Chondrocyte (in vitro differentiated cells): ENCODE data around the gene CHD9. TPM values are rescaled to one million over a fixed set of nuclear protein-coding genes. Genes with fewer than 3 reads are reported as not detected.

Experiments used
- DNase-seq: peaks from one replicate; pipeline ENCODE4 v3.0.0; 2021; ENCODE audit warnings: mixed read lengths, low spot score
- H3K27ac Mint-ChIP-seq: one replicate; pipeline ENCODE4 v1.8.0; 2021; ENCODE audit warnings: mild to moderate bottlenecking, moderate library complexity, mixed read lengths; ENCODE audit not compliant: unreplicated experiment
- H3K27me3 Mint-ChIP-seq: 2 replicates; pipeline ENCODE4 v1.8.0; 2021; ENCODE audit warnings: low read depth, mixed read lengths
- H3K36me3 Mint-ChIP-seq: 2 replicates; pipeline ENCODE4 v1.8.0; 2021; ENCODE audit warnings: low read depth, mixed read lengths
- H3K4me1 Mint-ChIP-seq: 2 replicates; pipeline ENCODE4 v1.8.0; 2021; ENCODE audit warnings: low read depth, mild to moderate bottlenecking, mixed read lengths
- H3K4me3 Mint-ChIP-seq: one replicate; pipeline ENCODE4 v1.8.0; 2021; ENCODE audit warnings: mild to moderate bottlenecking, moderate library complexity, mixed read lengths; ENCODE audit not compliant: unreplicated experiment
- H3K9me3 Mint-ChIP-seq: 2 replicates; pipeline ENCODE4 v1.8.0; 2021; ENCODE audit warnings: low read depth, mixed read lengths
- total RNA-seq: library from RNA; stranded (reverse); gene quantifications from 3 replicates; pipeline ENCODE4 v1.2.1, GENCODE V29; 2021
- TF ChIP-seq, protein P1 (sequence below): fragments of 200-600 bp; sonication (generic); IDR thresholded peaks from 2 replicates; pipeline ENCODE4 v1.5.0; 2021; ENCODE audit warnings: antibody characterized with exemption, mild to moderate bottlenecking, moderate library complexity

CHD9 gene
- total RNA-seq, 1 donor from 2014 or later = 72.7 TPM

DNA sequence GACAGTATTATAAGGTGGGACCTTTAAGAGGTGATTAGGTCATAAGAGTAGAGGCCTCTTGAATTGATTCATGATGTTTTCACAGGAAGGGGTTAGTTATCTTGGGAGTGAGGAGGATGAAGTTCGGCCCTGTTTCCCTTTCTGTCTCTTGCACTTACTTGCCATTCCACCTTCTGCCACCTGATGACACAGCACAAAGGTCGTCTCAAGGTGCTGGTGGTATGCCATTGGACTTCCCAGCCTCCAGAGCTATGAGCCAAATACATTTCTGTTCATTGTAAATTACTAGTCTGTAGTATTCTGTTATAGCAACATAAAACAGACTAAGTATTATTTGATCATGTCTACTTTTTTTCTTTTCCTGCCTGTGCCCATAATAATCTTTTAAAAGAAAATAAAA is 23.5 kb downstream of the CHD9 start:
- TF ChIP-seq, protein P1, sequence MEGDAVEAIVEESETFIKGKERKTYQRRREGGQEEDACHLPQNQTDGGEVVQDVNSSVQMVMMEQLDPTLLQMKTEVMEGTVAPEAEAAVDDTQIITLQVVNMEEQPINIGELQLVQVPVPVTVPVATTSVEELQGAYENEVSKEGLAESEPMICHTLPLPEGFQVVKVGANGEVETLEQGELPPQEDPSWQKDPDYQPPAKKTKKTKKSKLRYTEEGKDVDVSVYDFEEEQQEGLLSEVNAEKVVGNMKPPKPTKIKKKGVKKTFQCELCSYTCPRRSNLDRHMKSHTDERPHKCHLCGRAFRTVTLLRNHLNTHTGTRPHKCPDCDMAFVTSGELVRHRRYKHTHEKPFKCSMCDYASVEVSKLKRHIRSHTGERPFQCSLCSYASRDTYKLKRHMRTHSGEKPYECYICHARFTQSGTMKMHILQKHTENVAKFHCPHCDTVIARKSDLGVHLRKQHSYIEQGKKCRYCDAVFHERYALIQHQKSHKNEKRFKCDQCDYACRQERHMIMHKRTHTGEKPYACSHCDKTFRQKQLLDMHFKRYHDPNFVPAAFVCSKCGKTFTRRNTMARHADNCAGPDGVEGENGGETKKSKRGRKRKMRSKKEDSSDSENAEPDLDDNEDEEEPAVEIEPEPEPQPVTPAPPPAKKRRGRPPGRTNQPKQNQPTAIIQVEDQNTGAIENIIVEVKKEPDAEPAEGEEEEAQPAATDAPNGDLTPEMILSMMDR = no peak
- Mint-ChIP-seq H3K4me3 (no peak overlapping the region), H3K36me3 (peaks cover 1% of the 10 kb centered on the region), H3K27me3 (no peaks in the 10 kb centered on the region), H3K9me3 (no peaks in the 10 kb centered on the region), H3K4me1 (peaks cover 56% of the 10 kb centered on the region), H3K27ac (peak overlapping the region; percentile 39)
- DNase-seq = no peak

DNA sequence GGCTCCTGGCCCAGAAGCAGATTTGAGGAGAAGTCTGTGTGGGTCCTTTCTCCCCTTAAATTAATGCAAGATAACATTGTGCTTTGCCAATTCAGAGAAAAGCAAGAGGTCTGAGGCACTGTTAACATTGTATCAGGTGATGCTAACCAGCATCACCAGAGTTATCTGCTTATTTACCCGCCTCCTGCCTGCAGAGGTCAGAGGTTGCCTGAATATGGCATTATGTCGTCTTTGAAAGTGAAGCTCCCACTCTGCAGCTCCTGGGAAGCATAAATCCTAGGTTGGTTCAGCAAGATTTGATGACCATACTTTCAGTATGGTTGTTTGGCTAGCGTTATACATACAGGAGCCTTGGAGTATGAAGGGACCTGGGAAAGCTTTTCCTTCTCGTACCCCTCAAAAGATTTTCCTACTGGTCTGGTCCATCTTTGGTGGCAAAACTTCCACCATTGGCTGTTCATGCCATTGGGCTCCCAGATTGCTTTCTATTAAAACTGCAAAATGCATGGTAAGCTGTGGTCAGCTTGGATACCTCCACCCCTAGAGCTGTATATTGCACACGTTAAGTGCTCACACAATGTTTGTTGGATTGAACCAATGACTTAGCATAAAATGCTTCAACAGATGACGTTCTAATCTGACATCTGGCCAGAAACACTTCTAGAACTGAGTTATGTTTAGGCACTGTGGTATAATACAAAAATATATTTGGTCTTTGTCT is 24.1 kb downstream of the CHD9 start:
- Mint-ChIP-seq H3K27me3 (no peaks in the 10 kb centered on the region), H3K36me3 (peaks cover 1% of the 10 kb centered on the region), H3K9me3 (no peaks in the 10 kb centered on the region), H3K4me1 (peaks cover 62% of the 10 kb centered on the region), H3K4me3 (no peak overlapping the region), H3K27ac (peak overlapping the region; percentile 93)
- TF ChIP-seq, protein P1 = no peak
- no peak for DNase-seq

DNA sequence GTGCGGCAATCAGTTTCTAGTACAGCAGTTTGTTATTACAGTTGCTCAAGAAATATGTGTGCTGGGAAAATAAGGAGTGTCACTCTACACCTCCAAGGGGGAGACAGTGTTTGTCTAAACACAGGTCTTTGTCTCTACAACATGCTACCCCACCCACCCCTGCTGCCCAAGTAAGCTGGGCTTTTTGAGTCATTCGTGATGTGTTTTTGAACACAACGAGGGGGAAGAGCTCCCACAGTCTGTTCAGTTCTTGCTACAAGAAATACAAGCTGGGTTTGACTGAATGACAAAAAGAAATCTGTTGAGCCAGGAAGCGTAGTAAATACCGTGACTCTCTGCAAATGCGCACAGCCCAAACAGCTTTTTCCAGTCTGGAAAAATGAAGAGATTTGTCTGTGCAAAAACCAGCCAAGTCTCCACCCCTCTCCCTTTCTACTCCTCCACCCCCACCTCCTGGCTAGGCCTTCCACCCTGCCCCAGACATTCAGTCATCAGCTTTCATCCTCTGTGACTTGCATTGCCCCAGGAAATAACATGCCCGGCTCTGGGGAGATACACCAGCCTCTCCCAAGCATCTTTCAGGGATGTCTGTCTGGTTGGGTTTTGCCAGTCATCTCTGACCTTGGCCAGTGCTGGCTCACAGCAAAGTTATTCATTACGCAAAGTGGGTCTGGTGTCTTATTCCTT is 25.7 kb downstream of the CHD9 start:
- H3K9me3 Mint-ChIP-seq = no peaks in the 10 kb centered on the region
- TF ChIP-seq, protein P1 = peak; percentile 7
- peak overlapping the region; percentile 93 for H3K27ac Mint-ChIP-seq
- H3K27me3 Mint-ChIP-seq = no peaks in the 10 kb centered on the region
- H3K36me3 Mint-ChIP-seq = peaks cover 1% of the 10 kb centered on the region
- peaks cover 77% of the 10 kb centered on the region for H3K4me1 Mint-ChIP-seq
- H3K4me3 Mint-ChIP-seq = peak overlapping the region; percentile 44
- DNase-seq = no peak

DNA sequence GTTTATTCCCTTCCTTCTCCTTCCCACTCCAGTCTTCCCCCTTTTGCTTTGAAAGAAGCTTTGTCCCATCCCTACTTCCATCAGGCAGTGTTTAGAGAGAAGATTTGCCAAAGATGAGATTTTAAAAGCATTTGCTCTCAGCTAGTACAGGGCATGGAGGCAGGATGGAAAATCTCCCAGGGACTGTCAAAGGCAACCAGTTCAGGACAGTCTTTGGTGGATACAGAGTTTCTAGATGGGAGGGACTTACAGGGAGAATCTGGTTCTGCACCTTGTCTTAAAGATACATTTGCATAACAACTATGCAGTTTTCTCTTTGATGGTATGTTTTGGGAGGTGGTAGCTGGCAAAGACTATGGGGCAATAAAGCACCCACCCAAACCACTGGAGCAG is 26.2 kb downstream of the CHD9 start:
- H3K9me3 Mint-ChIP-seq = no peaks in the 10 kb centered on the region
- H3K36me3 Mint-ChIP-seq = no peaks in the 10 kb centered on the region
- no peak for DNase-seq
- H3K4me1 Mint-ChIP-seq = peaks cover 82% of the 10 kb centered on the region
- H3K27me3 Mint-ChIP-seq = no peaks in the 10 kb centered on the region
- no peak overlapping the region for H3K4me3 Mint-ChIP-seq
- peak overlapping the region; percentile 93 for H3K27ac Mint-ChIP-seq
- TF ChIP-seq, protein P1 = no peak

DNA sequence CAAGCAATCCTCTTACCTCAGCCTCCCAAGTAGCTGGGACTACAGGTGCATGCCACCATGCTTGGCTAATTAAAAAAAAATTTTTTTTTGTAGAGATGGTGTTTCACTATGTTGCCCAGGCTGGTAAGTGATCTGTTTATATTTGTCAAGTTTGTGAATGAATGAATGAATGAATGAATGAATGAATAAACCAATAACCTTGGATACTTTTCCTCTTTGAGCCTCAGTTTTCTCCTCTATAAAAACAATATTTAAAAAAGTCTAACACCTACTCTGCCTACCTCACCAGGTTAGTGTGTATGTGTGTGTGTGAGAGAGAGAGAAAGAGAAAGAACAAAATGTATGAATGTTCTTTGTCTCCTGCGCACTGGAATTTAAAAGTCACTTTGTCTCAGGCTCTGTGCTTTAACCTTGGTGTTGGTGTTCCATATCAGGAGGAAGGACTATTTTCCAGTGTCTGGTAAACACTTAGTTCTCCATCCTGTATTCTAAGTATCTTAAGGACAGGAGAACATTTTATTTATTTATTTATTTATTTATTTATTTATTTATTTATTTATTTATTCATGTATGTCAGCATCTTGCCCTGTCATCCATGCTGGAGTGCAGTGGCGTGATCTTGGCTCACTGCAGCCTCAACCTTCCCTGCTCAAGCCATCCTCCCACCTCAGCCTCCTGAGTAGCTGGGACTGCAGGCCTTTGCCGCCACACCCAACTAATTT is 27.1 kb downstream of the CHD9 start:
- no peaks in the 10 kb centered on the region for H3K27me3 Mint-ChIP-seq
- peaks cover 90% of the 10 kb centered on the region for H3K4me1 Mint-ChIP-seq
- peak overlapping the region; percentile 74 for H3K27ac Mint-ChIP-seq
- no peak for DNase-seq
- TF ChIP-seq, protein P1 = no peak
- no peak overlapping the region for H3K4me3 Mint-ChIP-seq
- H3K9me3 Mint-ChIP-seq = no peaks in the 10 kb centered on the region
- H3K36me3 Mint-ChIP-seq = no peaks in the 10 kb centered on the region
